Panc1 (cell line): ENCODE data around the gene MAPRE2. TPM values are rescaled to one million over a fixed set of nuclear protein-coding genes. Genes with fewer than 3 reads are reported as not detected.

Experiments
- ATAC-seq: fragments of 200-7000 bp; cut with Tn5 transposase; 2 replicates; pipeline ENCODE4 v1.9.1; 2020; ENCODE audit warnings: mild to moderate bottlenecking, moderate library complexity
- BruUV-seq: library from RNA; stranded (reverse); fragments of 400-500 nt; replicated peaks from 2 replicates; lab custom pipeline; 2021; lab: Mats Ljungman, UMichigan
- CTCF ChIA-PET: fragments of 300-600 bp; sonication (Branson Sonifier 250); formaldehyde crosslinking; loops from one replicate; lab custom pipeline; 2022; ENCODE audit warnings: antibody characterized with exemption; lab: Charles Lee
- POLR2A ChIA-PET: fragments of 300-600 bp; sonication (Branson Sonifier 250); formaldehyde crosslinking; loops from one replicate; lab custom pipeline; 2022; ENCODE audit warnings: antibody characterized with exemption; lab: Charles Lee
- DNase-seq: peaks from one replicate; pipeline ENCODE4 v3.0.0-alpha.2; 2010; ENCODE audit warnings: low read depth, low spot score
- H3K27ac ChIP-seq: 2 replicates; pipeline ENCODE4 v1.5.1; 2011; ENCODE audit warnings: mild to moderate bottlenecking, low read length, inconsistent platforms
- H3K27me3 ChIP-seq: fragments of 200-500 bp; sonication (Bioruptor generic); 2 replicates; pipeline ENCODE4 v1.6.0; 2014; ENCODE audit warnings: low read length, inconsistent platforms; ENCODE audit not compliant: control insufficient read depth, insufficient read depth
- H3K36me3 ChIP-seq: fragments of 200-500 bp; sonication (Bioruptor generic); 2 replicates; pipeline ENCODE4 v1.5.1; 2014; ENCODE audit warnings: inconsistent platforms, mild to moderate bottlenecking, low read length, moderate library complexity; ENCODE audit not compliant: control insufficient read depth, insufficient read depth
- H3K4me1 ChIP-seq: 2 replicates; pipeline ENCODE4 v1.5.1; 2011; ENCODE audit warnings: inconsistent platforms, mild to moderate bottlenecking, low read length, moderate library complexity; ENCODE audit not compliant: control insufficient read depth, insufficient read depth
- H3K4me3 ChIP-seq, 2 experiments: 2 replicates each; pipeline ENCODE4 v1.5.1; 2011 to 2012; ENCODE audit warnings: low read depth in 2 of 2, low read length in 2 of 2, mild to moderate bottlenecking in 2 of 2, inconsistent platforms in 1 of 2, moderate library complexity in 1 of 2
- H3K9me3 ChIP-seq: fragments of 200-500 bp; sonication (Bioruptor generic); 2 replicates; pipeline ENCODE4 v1.5.1; 2014; ENCODE audit warnings: low read depth, mild to moderate bottlenecking, inconsistent platforms, low read length, moderate library complexity; ENCODE audit not compliant: control insufficient read depth, insufficient read depth
- POLR2AphosphoS5 ChIP-seq: IDR thresholded peaks from 2 replicates; pipeline ENCODE4 v1.6.1; 2012; ENCODE audit warnings: mild to moderate bottlenecking, low read depth, low read length, moderate library complexity
- REST ChIP-seq, 2 experiments: IDR thresholded peaks; 2 replicates each; pipeline ENCODE4 v1.6.1; 2011 to 2012; ENCODE audit warnings: low read depth in 2 of 2, control low read depth in 1 of 2, low read length in 1 of 2, mild to moderate bottlenecking in 1 of 2, moderate library complexity in 1 of 2; ENCODE audit not compliant: insufficient read depth in 1 of 2
- SIN3A ChIP-seq: IDR thresholded peaks from 2 replicates; pipeline ENCODE4 v1.6.1; 2012; ENCODE audit warnings: low read depth, mild to moderate bottlenecking, low read length, moderate library complexity, borderline replicate concordance; ENCODE audit not compliant: insufficient read depth
- TCF7L2 ChIP-seq: IDR thresholded peaks from 2 replicates; pipeline ENCODE4 v1.6.1; 2011; ENCODE audit warnings: mild to moderate bottlenecking, low read depth, low read length, inconsistent platforms
- in situ Hi-C: cut with HindIII; loops from 2 replicates; pipeline ENCODE4 v1.10.0; 2016; ENCODE audit warnings: low sequenced_read_pairs, low pct_unique_long_range_greater_than_20kb
- intact Hi-C: fragments of 100-400 bp; cut with micrococcal nuclease; formaldehyde crosslinking; loops from one replicate; pipeline ENCODE4 v1.10.0; 2022; ENCODE audit not compliant: unreplicated experiment
- total RNA-seq: library from RNA; stranded (reverse); gene quantifications from one replicate; pipeline ENCODE4 v1.2.1, GENCODE V29; 2021; ENCODE audit not compliant: unreplicated experiment
- TF ChIP-seq, protein P1 (sequence below): fragments of 450-650 bp; IDR thresholded peaks from 2 replicates; pipeline ENCODE4 v1.5.1; 2017; ENCODE audit warnings: mild to moderate bottlenecking

The MAPRE2 gene
- total RNA-seq, 1 experiment from 2014 or later = 14.1 TPM

DNA sequence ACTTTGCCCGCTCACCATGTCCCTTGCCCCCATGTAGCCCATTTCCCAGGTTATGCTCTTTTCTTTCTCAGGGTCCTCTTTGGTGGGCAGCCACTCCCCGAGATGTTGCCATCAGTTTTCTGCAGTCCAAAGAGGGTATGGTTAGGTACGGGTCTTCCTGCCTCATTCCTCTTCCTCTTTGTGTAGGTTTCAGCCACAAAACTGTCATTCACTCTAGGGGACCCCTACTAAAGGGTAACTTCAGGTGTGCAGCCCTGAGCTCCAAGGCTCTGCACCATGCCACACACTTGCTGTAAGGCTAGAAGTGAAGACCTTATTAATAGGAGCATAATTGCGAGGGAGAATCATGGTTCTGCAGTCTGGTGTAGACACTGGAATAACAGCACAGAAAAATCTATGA, 99.9 kb downstream of the MAPRE2 start:
- ATAC-seq = no peak
- H3K36me3 ChIP-seq = no peaks in the 10 kb centered on the region
- H3K27me3 ChIP-seq = no peaks in the 10 kb centered on the region
- H3K4me1 ChIP-seq = no peaks in the 10 kb centered on the region
- no peaks in the 10 kb centered on the region for H3K9me3 ChIP-seq
- H3K27ac ChIP-seq = no peak overlapping the region
- in situ Hi-C loops (no loop called here), intact Hi-C loops (loop anchor here (5.0 kb wide), 1 partner anchor 274 kb away; no protein-coding TSS in a partner anchor)
- DNase-seq = no peak
- H3K4me3 ChIP-seq = no peak overlapping the region
- no peak for TF ChIP-seq SIN3A
- no peak for TF ChIP-seq TCF7L2
- no peak for TF ChIP-seq REST (IDR thresholded peaks at IDR 0.05; ENCODE audit: insufficient read depth in 1 of 2, low read depth in 2 of 2, low read length in 1 of 2)
- no peak for TF ChIP-seq POLR2AphosphoS5
- TF ChIP-seq, protein P1, sequence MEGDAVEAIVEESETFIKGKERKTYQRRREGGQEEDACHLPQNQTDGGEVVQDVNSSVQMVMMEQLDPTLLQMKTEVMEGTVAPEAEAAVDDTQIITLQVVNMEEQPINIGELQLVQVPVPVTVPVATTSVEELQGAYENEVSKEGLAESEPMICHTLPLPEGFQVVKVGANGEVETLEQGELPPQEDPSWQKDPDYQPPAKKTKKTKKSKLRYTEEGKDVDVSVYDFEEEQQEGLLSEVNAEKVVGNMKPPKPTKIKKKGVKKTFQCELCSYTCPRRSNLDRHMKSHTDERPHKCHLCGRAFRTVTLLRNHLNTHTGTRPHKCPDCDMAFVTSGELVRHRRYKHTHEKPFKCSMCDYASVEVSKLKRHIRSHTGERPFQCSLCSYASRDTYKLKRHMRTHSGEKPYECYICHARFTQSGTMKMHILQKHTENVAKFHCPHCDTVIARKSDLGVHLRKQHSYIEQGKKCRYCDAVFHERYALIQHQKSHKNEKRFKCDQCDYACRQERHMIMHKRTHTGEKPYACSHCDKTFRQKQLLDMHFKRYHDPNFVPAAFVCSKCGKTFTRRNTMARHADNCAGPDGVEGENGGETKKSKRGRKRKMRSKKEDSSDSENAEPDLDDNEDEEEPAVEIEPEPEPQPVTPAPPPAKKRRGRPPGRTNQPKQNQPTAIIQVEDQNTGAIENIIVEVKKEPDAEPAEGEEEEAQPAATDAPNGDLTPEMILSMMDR = no peak
- POLR2A ChIA-PET = no interaction called here
- TSS peak; percentile 43 for BruUV-seq
- CTCF ChIA-PET = no interaction called here

DNA sequence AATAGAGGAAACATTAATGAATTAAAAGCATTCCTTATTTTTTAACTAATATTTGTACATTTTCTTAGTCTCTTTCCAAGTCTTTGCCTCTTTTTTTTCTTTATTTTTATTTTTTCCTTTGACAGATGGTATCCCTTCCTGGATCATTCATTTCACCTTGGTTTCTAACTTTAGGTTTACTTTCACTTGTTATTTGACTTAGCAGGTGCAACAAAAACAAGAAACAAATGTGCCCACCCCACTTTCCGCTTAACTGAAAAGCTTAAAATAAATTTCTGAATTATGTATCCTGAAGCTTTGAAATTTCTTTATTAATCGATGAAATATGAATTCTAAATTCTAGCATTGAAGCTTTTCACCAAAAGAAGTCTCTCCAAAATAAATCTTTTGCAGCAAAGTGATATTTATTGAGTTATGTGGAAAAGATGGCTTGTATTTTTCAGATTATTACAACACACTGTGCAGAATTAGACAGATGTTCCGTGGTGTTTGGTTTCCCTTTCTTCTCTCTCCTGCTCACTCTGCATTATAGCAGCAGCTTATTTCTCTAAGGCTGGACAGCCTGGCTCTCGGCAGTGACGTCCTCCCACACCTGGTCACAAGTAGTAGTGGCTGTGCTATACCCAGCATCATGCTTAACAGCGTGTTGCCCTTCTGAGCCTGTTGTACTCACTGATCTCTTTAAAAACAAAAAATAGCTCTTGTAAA, 100.5 kb downstream of the MAPRE2 start:
- ATAC-seq = no peak
- Histone ChIP-seq H3K27me3 (no peaks in the 10 kb centered on the region), H3K4me3 (no peak overlapping the region), H3K27ac (no peak overlapping the region), H3K9me3 (no peaks in the 10 kb centered on the region), H3K4me1 (no peaks in the 10 kb centered on the region), H3K36me3 (no peaks in the 10 kb centered on the region)
- BruUV-seq = no TSS peak
- intact Hi-C loops = loop anchor here (5.0 kb wide), 1 partner anchor 274 kb away; no protein-coding TSS in a partner anchor
- in situ Hi-C loops = no loop called here
- ChIA-PET POLR2A (no interaction called here), CTCF (no interaction called here)
- TF ChIP-seq REST (IDR thresholded peaks at IDR 0.05; ENCODE audit: insufficient read depth in 1 of 2, low read depth in 2 of 2, low read length in 1 of 2) (no peak), TCF7L2 (no peak), SIN3A (no peak), POLR2AphosphoS5 (no peak)
- TF ChIP-seq, protein P1 = no peak
- no peak for DNase-seq
